Heart right ventricle (tissue), 16 donors: Measurements from ENCODE around the gene UQCC2. TPM values are rescaled to one million over a fixed set of nuclear protein-coding genes. Genes with fewer than 3 reads are reported as not detected.

Experiments used
- ATAC-seq, 8 donors: fragments of 200-7000 bp; cut with Tn5 transposase; one replicate each; pipeline ENCODE4 v1.9.1; 2020; ENCODE audit warnings: mild to moderate bottlenecking in 8 of 8, moderate library complexity in 8 of 8, moderate number of reproducible peaks in 1 of 8
- DNase-seq, 2 donors: peaks; one replicate each; pipeline ENCODE4 v3.0.0-alpha.2; 2020
- H3K27ac ChIP-seq, 10 donors: fragments of 200-600 bp; sonication (generic) in 2 of 10; one replicate each; pipeline versions ENCODE4 v1.5.0 to v1.8.0; 2020 to 2022; ENCODE audit warnings: mild to moderate bottlenecking in 3 of 10
- H3K27me3 ChIP-seq, 7 donors: fragments of 200-600 bp; one replicate each; pipeline ENCODE4 v1.8.0; 2021 to 2022; ENCODE audit warnings: mild to moderate bottlenecking in 2 of 7
- H3K36me3 ChIP-seq, 9 donors: fragments of 200-600 bp; sonication (generic) in 1 of 9; one replicate each; pipeline versions ENCODE4 v1.5.0 to v1.8.0; 2020 to 2022; ENCODE audit warnings: mild to moderate bottlenecking in 2 of 9
- H3K4me1 ChIP-seq, 9 donors: fragments of 200-600 bp; sonication (generic) in 1 of 9; one replicate each; pipeline versions ENCODE4 v1.5.0 to v1.8.0; 2020 to 2022; ENCODE audit warnings: mild to moderate bottlenecking in 4 of 9
- H3K4me3 ChIP-seq, 10 donors: fragments of 200-600 bp; sonication (generic) in 2 of 10; one replicate each; pipeline versions ENCODE4 v1.5.0 to v1.8.0; 2020 to 2022; ENCODE audit warnings: mild to moderate bottlenecking in 7 of 10, moderate library complexity in 2 of 10
- H3K9me3 ChIP-seq, 11 donors: fragments of 200-600 bp in 10 of 11; sonication (generic) in 2 of 11; one replicate each; pipeline versions ENCODE4 v1.5.0 to v1.8.0; 2013 to 2022; ENCODE audit warnings: mild to moderate bottlenecking in 2 of 11, control low read depth in 1 of 11, moderate library complexity in 1 of 11
- CTCF ChIP-seq, 9 donors: fragments of 200-600 bp; sonication (generic) in 2 of 9; IDR thresholded peaks; one replicate each; pipeline versions ENCODE4 v1.5.0 to v1.8.0; 2021 to 2022; ENCODE audit warnings: antibody characterized with exemption in 9 of 9, mild to moderate bottlenecking in 5 of 9, moderate library complexity in 1 of 9
- WGBS, 2 donors: extraction: QIAGEN DNeasy Blood & Tissue Kit; methylation state at CpG; one replicate each; pipeline ENCODE4 v1.1.7; 2013; ENCODE audit warnings: inconsistent platforms in 1 of 2; 5-methylcytosine and 5-hydroxymethylcytosine counted together
- intact Hi-C, 10 donors: fragments of 100-400 bp; cut with DNase I; formaldehyde crosslinking; loops; one replicate each; pipeline versions ENCODE4 v1.11.1 to v1.14.2; 2022
- polyA plus RNA-seq, 2 donors: library from polyadenylated mRNA; stranded (reverse); fragments of 200-250 nt; gene quantifications; one replicate each; pipeline ENCODE4 v1.2.3, GENCODE V29; 2013
- total RNA-seq, 10 donors: library from RNA; stranded (reverse); fragmentation: NEBNext Ultra II Directional in 3 of 10; extraction: Animal tissue kit (Norgen Biotek cat#: 25700) in 3 of 10; gene quantifications; one replicate each; pipeline versions ENCODE4 v1.2.1 to v1.2.4, GENCODE V29; 2021 to 2023
- donor health status: Arrhythmogenic right ventricular cardiomyopathy.
- donor health status: ischemic (EF 13 %, LVEDD 7.1; RV severe dilation, severe dysfunction).
- donor health status: healthy with polysubstance abuse.
- donor health status: DM: no; HTN: yes; CAD: no.
- donor health status: DM: no; HTN: no; CAD: no.
- donor health status: ischemic (EF 25% LVEDD 6.9; RV normal size, moderate dysfunction).
- donor health status: ischemic (EF 25% LVEDD 5.7; RV mildly dilated, moderate dysfunction).
- donor health status: healthy.
- donor health status: DM: yes; HTN: yes; CAD: no.
- donor health status: Ischemic cardiomyopathy.
- donor health status: ischemic (EF 35%, LVEDD 5.7; RV mildly dilated, moderate dysfunction).
- donor health status: nonischemic (EF 11% LVEDD 7.7; RV severe dilation, severe dysfunction).
- donor health status: DM: yes; HTN: yes; CAD: no.
- donor health status: PGD.
- donor health status: ischemic (EF 29% LVEDD 5.4; RV normal size, mild dysfunction).
- donor health status: nonischemic (EF 23%, LVEDD 6.1; RV moderate dilation, normal function).

UQCC2 gene
- total and polyA plus RNA-seq, 12 donors, result 200 to 598 (median 245) TPM

- no peaks in the 10 kb centered on the region for H3K9me3 ChIP-seq
- DNase-seq (no peak), ATAC-seq (no peak)
- TF ChIP-seq CTCF (IDR thresholded peaks at IDR 0.05), result no peak
- H3K4me1 ChIP-seq, result peaks cover 14 to 85% (median 54%) of the 10 kb centered on the region in 9 donors
- H3K4me3 ChIP-seq, result no peak overlapping the region
- intact Hi-C loops, result no loop called here
- peaks cover 0 to 14% (median 0%) of the 10 kb centered on the region in 7 donors for H3K27me3 ChIP-seq
- 30 to 34% methylated on average over 7 of the region's 7 CpGs for WGBS, 2 donors
- H3K27ac ChIP-seq, result peak overlapping the region in 6 of 10 donors; percentile 58 to 95 (median 89)
- no peaks in the 10 kb centered on the region for H3K36me3 ChIP-seq
Observed at GRCh38 chr6:33742837-33743236, 31.3 kb upstream of the UQCC2 start.

DNA sequence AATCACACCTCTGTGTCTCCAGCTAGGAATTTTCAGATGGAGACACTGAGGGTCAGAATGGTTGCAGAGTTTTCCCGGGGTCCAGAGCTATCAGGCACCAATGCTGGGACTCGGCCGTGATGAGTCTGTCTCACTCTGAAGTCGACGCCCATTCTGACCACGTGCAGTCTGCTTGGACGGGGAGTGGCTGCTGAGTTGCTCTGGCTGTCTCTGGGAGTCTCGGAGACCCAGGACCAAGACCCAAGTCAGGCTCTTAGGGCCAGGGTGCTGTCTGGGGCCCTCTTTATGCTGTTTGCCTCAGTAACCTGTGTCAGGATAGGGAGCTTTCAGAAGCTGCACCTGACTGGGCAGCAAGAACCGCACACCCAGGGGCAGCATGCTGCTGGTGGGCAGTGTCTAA, 30.6 kb upstream of the UQCC2 start:
- H3K4me3 ChIP-seq, result no peak overlapping the region
- H3K27ac ChIP-seq, result peak overlapping the region in 2 of 10 donors; percentile 1 to 90
- no peaks in the 10 kb centered on the region for H3K36me3 ChIP-seq
- H3K9me3 ChIP-seq, result no peaks in the 10 kb centered on the region
- ATAC-seq, result no peak
- intact Hi-C loops, result no loop called here
- H3K27me3 ChIP-seq, result peaks cover 0 to 14% (median 0%) of the 10 kb centered on the region in 7 donors
- no peak for TF ChIP-seq CTCF (IDR thresholded peaks at IDR 0.05)
- WGBS, 2 donors, result 36 to 39% methylated on average over 9 of the region's 9 CpGs
- peaks cover 15 to 84% (median 58%) of the 10 kb centered on the region in 9 donors for H3K4me1 ChIP-seq
- DNase-seq, result no peak

- peak overlapping the region; percentile 23 to 93 (median 86) for H3K27ac ChIP-seq
- H3K27me3 ChIP-seq, result peaks cover 0 to 14% (median 0%) of the 10 kb centered on the region in 7 donors
- H3K4me3 ChIP-seq, result no peak overlapping the region
- WGBS, 2 donors, result 43 to 52% methylated on average over 5 of the region's 5 CpGs
- intact Hi-C loops, result no loop called here
- DNase-seq, result no peak
- peaks cover 18 to 93% (median 67%) of the 10 kb centered on the region in 9 donors for H3K4me1 ChIP-seq
- TF ChIP-seq CTCF (IDR thresholded peaks at IDR 0.05), result no peak
- H3K9me3 ChIP-seq, result no peaks in the 10 kb centered on the region
- peaks cover 0 to under 1% (median 0%) of the 10 kb centered on the region in 9 donors for H3K36me3 ChIP-seq
- ATAC-seq, result no peak
Observed at GRCh38 chr6:33740794-33741193, 29.3 kb upstream of the UQCC2 start.

GRCh38 chr6:33740204-33740608, 28.7 kb upstream of the UQCC2 start:
- ATAC-seq (peak in 7 of 8 donors; percentile 19 to 68 (median 35)), DNase-seq (peak; percentile 49 to 50)
- peaks cover 18 to 95% (median 73%) of the 10 kb centered on the region in 9 donors for H3K4me1 ChIP-seq
- peaks cover 0 to 14% (median 0%) of the 10 kb centered on the region in 7 donors for H3K27me3 ChIP-seq
- intact Hi-C loops, result no loop called here
- TF ChIP-seq CTCF (IDR thresholded peaks at IDR 0.05), result no peak
- H3K4me3 ChIP-seq, result no peak overlapping the region
- H3K27ac ChIP-seq, result peak overlapping the region; percentile 41 to 93 (median 86)
- no peaks in the 10 kb centered on the region for H3K9me3 ChIP-seq
- H3K36me3 ChIP-seq, result peaks cover 0 to 6% (median 0%) of the 10 kb centered on the region in 9 donors
- WGBS, 2 donors, result 27 to 39% methylated on average over 6 of the region's 6 CpGs
